Measurements from ENCODE around the gene FANCC.

- TF ChIP-seq CTCF (IDR thresholded peaks at IDR 0.05) (no peak), POLR2A (IDR thresholded peaks at IDR 0.05) (no peak)
These were observed 176.7 kb downstream of the FANCC start for GRCh38 chr9:95140821-95141220.

All from body of pancreas (tissue), 4 donors.